Ishikawa (cell line): Measurements from ENCODE around the gene OR8H1.

ENCODE experiments used
- CEBPB ChIP-seq: IDR thresholded peaks from 2 replicates; pipeline ENCODE4 v1.6.1; 2012
- CREB1 ChIP-seq: IDR thresholded peaks from 2 replicates; pipeline ENCODE4 v1.6.1; 2012; ENCODE audit warnings: low read depth
- EGR1 ChIP-seq: IDR thresholded peaks from 2 replicates; pipeline ENCODE4 v1.6.1; 2012
- EP300 ChIP-seq: IDR thresholded peaks from 2 replicates; pipeline ENCODE4 v1.6.1; 2012; ENCODE audit warnings: borderline replicate concordance
- FOXM1 ChIP-seq: IDR thresholded peaks from 2 replicates; pipeline ENCODE4 v1.6.1; 2012; ENCODE audit warnings: low read depth, borderline replicate concordance
- MAX ChIP-seq: IDR thresholded peaks from 2 replicates; pipeline ENCODE4 v1.6.1; 2012
- NFIC ChIP-seq: IDR thresholded peaks from 2 replicates; pipeline ENCODE4 v1.6.1; 2012
- RAD21 ChIP-seq: IDR thresholded peaks from 2 replicates; pipeline ENCODE4 v1.6.1; 2012; ENCODE audit warnings: low read depth
- REST ChIP-seq: IDR thresholded peaks from 2 replicates; pipeline ENCODE4 v1.6.1; 2012; ENCODE audit warnings: low read depth, mild to moderate bottlenecking
- TAF1 ChIP-seq: IDR thresholded peaks from 2 replicates; pipeline ENCODE4 v1.6.1; 2012; ENCODE audit warnings: low read depth, mild to moderate bottlenecking
- TCF12 ChIP-seq: IDR thresholded peaks from 2 replicates; pipeline ENCODE4 v1.6.1; 2012; ENCODE audit warnings: low read depth
- TEAD4 ChIP-seq: IDR thresholded peaks from 2 replicates; pipeline ENCODE4 v1.6.1; 2012
- USF1 ChIP-seq: IDR thresholded peaks from 2 replicates; pipeline ENCODE4 v1.6.1; 2012
- YY1 ChIP-seq: IDR thresholded peaks from 2 replicates; pipeline ENCODE4 v1.6.1; 2012; ENCODE audit warnings: low read depth
- ZBTB7A ChIP-seq: IDR thresholded peaks from 2 replicates; pipeline ENCODE4 v1.6.1; 2012; ENCODE audit warnings: low read depth

OR8H1 gene

GRCh38 chr11:56307836-56308235 lies 15.8 kb upstream of the OR8H1 start:
- TF ChIP-seq RAD21 (no peak), TAF1 (no peak), ZBTB7A (no peak)

GRCh38 chr11:56296898-56297297 lies 4.8 kb upstream of the OR8H1 start:
- no peak for TF ChIP-seq TEAD4
- TF ChIP-seq YY1: no peak
- no peak for TF ChIP-seq EGR1
- TF ChIP-seq TCF12: no peak
- TF ChIP-seq CREB1: no peak
- TF ChIP-seq RAD21: no peak
- TF ChIP-seq ZBTB7A: no peak

- TF ChIP-seq NFIC (no peak), EGR1 (no peak), TEAD4 (no peak), USF1 (no peak), CREB1 (no peak)
These were observed 18.2 kb downstream of the OR8H1 start, which contains the start of gene OR5T1 for GRCh38 chr11:56273854-56274253. TSS of gene OR5T1 (plus strand) at chr11:56274154. CDS start at chr11:56275639, 1,485 bp downstream.

- no peak for TF ChIP-seq MAX
- TF ChIP-seq TCF12: no peak
- no peak for TF ChIP-seq ZBTB7A
- no peak for TF ChIP-seq REST
- no peak for TF ChIP-seq FOXM1
- TF ChIP-seq YY1: no peak
- TF ChIP-seq TAF1: no peak
- TF ChIP-seq RAD21: no peak
- TF ChIP-seq TEAD4: no peak
- TF ChIP-seq USF1: no peak
- no peak for TF ChIP-seq NFIC
- TF ChIP-seq CEBPB: no peak
- TF ChIP-seq EP300: no peak
- TF ChIP-seq EGR1: no peak
- no peak for TF ChIP-seq CREB1
These were observed 21.0 kb downstream of the OR8H1 start for GRCh38 chr11:56271092-56271491.

GRCh38 chr11:56251954-56252353 lies 40.1 kb downstream of the OR8H1 start, which contains the start of gene OR5T3:
TSS of gene OR5T3 (plus strand) at chr11:56252254. CDS start at chr11:56252254, 0 bp downstream.
- TF ChIP-seq TAF1 (no peak), MAX (no peak), NFIC (no peak), REST (no peak), FOXM1 (no peak)
